Mesenchymal stem cell (in vitro differentiated cells and primary cell): Measurements from ENCODE around the gene PPCS.
A peak's percentile ranks its signal among the peaks of the same experiment; 100 is the strongest.
"Not testable (repeated sequence)": the region's sequence is repeated elsewhere in the genome, so short reads cannot be mapped to it uniquely, and the experiment has no call there.

Experiments
- DNase-seq: peaks from one replicate; pipeline ENCODE4 v3.0.0-alpha.2; 2013
- H2AFZ ChIP-seq: one replicate; pipeline ENCODE4 v1.6.1; 2013; ENCODE audit warnings: low read depth, mild to moderate bottlenecking, control low read depth, inconsistent platforms, low read length, moderate library complexity
- H2AK5ac ChIP-seq: 2 replicates; pipeline ENCODE4 v1.6.1; 2013; ENCODE audit warnings: low read length, moderate library complexity, mild to moderate bottlenecking, inconsistent platforms; ENCODE audit not compliant: severe bottlenecking
- H2BK120ac ChIP-seq: one replicate; pipeline ENCODE4 v1.6.1; 2013; ENCODE audit warnings: low read depth, mild to moderate bottlenecking, inconsistent platforms, low read length, moderate library complexity
- H2BK12ac ChIP-seq, 2 experiments: one replicate each; pipeline ENCODE4 v1.6.1; 2013; ENCODE audit warnings: inconsistent platforms in 2 of 2, low read length in 2 of 2, mild to moderate bottlenecking in 2 of 2, moderate library complexity in 2 of 2, control low read depth in 1 of 2
- H2BK15ac ChIP-seq: one replicate; pipeline ENCODE4 v1.6.1; 2013; ENCODE audit warnings: mild to moderate bottlenecking, low read depth, inconsistent platforms; ENCODE audit not compliant: poor library complexity, severe bottlenecking
- H2BK5ac ChIP-seq: 2 replicates; pipeline ENCODE4 v1.6.1; 2013; ENCODE audit warnings: low read depth, mild to moderate bottlenecking, low read length, control low read depth, inconsistent platforms; ENCODE audit not compliant: poor library complexity, severe bottlenecking
- H3K14ac ChIP-seq, 2 experiments: one replicate each; pipeline ENCODE4 v1.6.1; 2013; ENCODE audit warnings: inconsistent platforms in 2 of 2, low read length in 2 of 2, control low read depth in 1 of 2, mild to moderate bottlenecking in 1 of 2, moderate library complexity in 1 of 2
- H3K18ac ChIP-seq, 2 experiments: one replicate each; pipeline ENCODE4 v1.6.1; 2013; ENCODE audit warnings: inconsistent platforms in 2 of 2, low read length in 2 of 2, control low read depth in 1 of 2, low read depth in 1 of 2, mild to moderate bottlenecking in 1 of 2
- H3K23ac ChIP-seq, 2 experiments: one replicate each; pipeline ENCODE4 v1.6.1; 2013; ENCODE audit warnings: inconsistent platforms in 2 of 2, low read length in 2 of 2, mild to moderate bottlenecking in 2 of 2, moderate library complexity in 2 of 2, control low read depth in 1 of 2
- H3K27ac ChIP-seq: 2 replicates; pipeline ENCODE4 v1.5.1; 2013; ENCODE audit warnings: mild to moderate bottlenecking, moderate library complexity, low read length, control low read depth, inconsistent platforms; ENCODE audit not compliant: poor library complexity, severe bottlenecking
- H3K27me3 ChIP-seq, 2 experiments: 2 replicates each; pipeline versions ENCODE4 v1.6.1 to v1.7.0; 2013; ENCODE audit warnings: low read length in 2 of 2, mild to moderate bottlenecking in 2 of 2, moderate library complexity in 2 of 2, control low read depth in 1 of 2, inconsistent platforms in 1 of 2; ENCODE audit not compliant: control insufficient read depth in 1 of 2, insufficient read depth in 1 of 2
- H3K36me3 ChIP-seq, 2 experiments: 2 replicates each; pipeline versions ENCODE4 v1.6.1 to v1.7.0; 2013; ENCODE audit warnings: low read length in 2 of 2, control low read depth in 1 of 2, inconsistent platforms in 1 of 2, low read depth in 1 of 2, mild to moderate bottlenecking in 1 of 2; ENCODE audit not compliant: insufficient read depth in 2 of 2, control insufficient read depth in 1 of 2
- H3K4ac ChIP-seq, 2 experiments: one replicate each; pipeline ENCODE4 v1.6.1; 2013; ENCODE audit warnings: inconsistent platforms in 2 of 2, low read length in 2 of 2, mild to moderate bottlenecking in 2 of 2, moderate library complexity in 2 of 2, control low read depth in 1 of 2, low read depth in 1 of 2
- H3K4me1 ChIP-seq: 2 replicates; pipeline ENCODE4 v1.6.1; 2013; ENCODE audit warnings: low read depth, low read length, control low read depth; ENCODE audit not compliant: control insufficient read depth, insufficient read depth
- H3K4me2 ChIP-seq: 2 replicates; pipeline ENCODE4 v1.6.1; 2013; ENCODE audit warnings: low read length, mild to moderate bottlenecking, inconsistent platforms; ENCODE audit not compliant: poor library complexity, severe bottlenecking
- H3K4me3 ChIP-seq, 2 experiments: 2 replicates each; pipeline versions ENCODE4 v1.5.1 to v1.7.0; 2013; ENCODE audit warnings: low read length in 2 of 2, mild to moderate bottlenecking in 2 of 2, control low read depth in 1 of 2, low read depth in 1 of 2; ENCODE audit not compliant: insufficient read depth in 1 of 2
- H3K79me1 ChIP-seq: replicated peaks from 2 replicates; pipeline ENCODE4 v1.6.1; 2013; ENCODE audit warnings: mild to moderate bottlenecking, control low read depth, low read length, inconsistent platforms; ENCODE audit not compliant: poor library complexity, severe bottlenecking
- H3K9ac ChIP-seq: 2 replicates; pipeline ENCODE4 v1.7.0; 2013; ENCODE audit warnings: mild to moderate bottlenecking, low read length, moderate library complexity
- H3K9me3 ChIP-seq: 2 replicates; pipeline ENCODE4 v1.7.0; 2013; ENCODE audit warnings: mild to moderate bottlenecking, low read length; ENCODE audit not compliant: control insufficient read depth
- H4K8ac ChIP-seq: one replicate; pipeline ENCODE4 v1.6.1; 2013; ENCODE audit warnings: inconsistent platforms, mild to moderate bottlenecking, low read length, moderate library complexity
- H4K91ac ChIP-seq: one replicate; pipeline ENCODE4 v1.6.1; 2013; ENCODE audit warnings: mild to moderate bottlenecking, low read length, inconsistent platforms
- WGBS: methylation state at CpG from one replicate; pipeline ENCODE4 v1.1.7; 2013; ENCODE audit warnings: mixed read lengths; 5-methylcytosine and 5-hydroxymethylcytosine counted together

PPCS gene

GRCh38 chr1:42484382-42484781 lies 28.0 kb downstream of the PPCS start:
- H4K8ac ChIP-seq = no peak overlapping the region
- H3K36me3 ChIP-seq = peaks cover 0 to 9% of the 10 kb centered on the region in 2 experiments
- H3K4ac ChIP-seq = no peak overlapping the region
- H3K27me3 ChIP-seq = no peaks in the 10 kb centered on the region
- peak overlapping the region; percentile 23 for H3K27ac ChIP-seq
- H2BK15ac ChIP-seq = no peak overlapping the region
- no peaks in the 10 kb centered on the region for H3K9me3 ChIP-seq
- peak; percentile 98 for DNase-seq
- no peak overlapping the region for H2AFZ ChIP-seq
- no peak overlapping the region for H2BK120ac ChIP-seq
- no peak overlapping the region for H3K18ac ChIP-seq
- no peak overlapping the region for H2BK5ac ChIP-seq
- no peak overlapping the region for H4K91ac ChIP-seq
- no peak overlapping the region for H3K14ac ChIP-seq
- 0% methylated on average over 1 of the region's 2 CpGs for WGBS
- H3K4me2 ChIP-seq = no peak overlapping the region
- no peaks in the 10 kb centered on the region for H3K79me1 ChIP-seq
- H3K9ac ChIP-seq = peak overlapping the region; percentile 80
- H3K4me3 ChIP-seq = no peak overlapping the region
- H2AK5ac ChIP-seq = no peak overlapping the region
- no peak overlapping the region for H2BK12ac ChIP-seq
- no peak overlapping the region for H3K23ac ChIP-seq
- no peaks in the 10 kb centered on the region for H3K4me1 ChIP-seq

DNA sequence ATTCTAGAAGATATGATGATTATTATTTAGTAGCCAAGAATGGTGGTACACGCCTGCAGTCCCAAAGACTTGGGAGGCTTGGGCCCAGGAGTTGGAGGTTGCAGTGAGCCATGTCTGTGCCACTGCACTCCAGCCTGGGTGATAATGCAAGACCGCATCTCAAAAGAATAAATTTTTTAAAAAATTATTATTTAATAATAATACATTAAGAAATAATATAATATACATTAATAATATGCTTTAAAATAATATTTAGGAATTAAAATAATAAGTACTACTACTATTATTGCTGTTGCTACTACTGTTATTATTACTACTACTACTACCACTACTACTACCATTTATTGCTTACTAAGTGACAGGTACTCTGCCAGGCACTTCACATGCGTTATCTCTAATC lies 33.9 kb downstream of the PPCS start:
- Histone ChIP-seq H2BK12ac (no peak overlapping the region), H3K4me2 (no peak overlapping the region), H2BK120ac (no peak overlapping the region), H3K9me3 (peaks cover 2% of the 10 kb centered on the region), H3K27me3 (no peaks in the 10 kb centered on the region), H3K14ac (no peak overlapping the region), H2BK5ac (no peak overlapping the region), H4K8ac (no peak overlapping the region), H4K91ac (no peak overlapping the region), H2AFZ (no peak overlapping the region), H3K79me1 (no peaks in the 10 kb centered on the region), H3K36me3 (peaks cover 0 to 3% of the 10 kb centered on the region in 2 experiments), H3K23ac (no peak overlapping the region), H3K27ac (no peak overlapping the region), H2BK15ac (no peak overlapping the region), H2AK5ac (no peak overlapping the region), H3K9ac (no peak overlapping the region), H3K4me3 (no peak overlapping the region), H3K4me1 (no peaks in the 10 kb centered on the region), H3K4ac (no peak overlapping the region), H3K18ac (no peak overlapping the region)
- no peak for DNase-seq
- 95% methylated on average over 2 of the region's 3 CpGs for WGBS

DNA sequence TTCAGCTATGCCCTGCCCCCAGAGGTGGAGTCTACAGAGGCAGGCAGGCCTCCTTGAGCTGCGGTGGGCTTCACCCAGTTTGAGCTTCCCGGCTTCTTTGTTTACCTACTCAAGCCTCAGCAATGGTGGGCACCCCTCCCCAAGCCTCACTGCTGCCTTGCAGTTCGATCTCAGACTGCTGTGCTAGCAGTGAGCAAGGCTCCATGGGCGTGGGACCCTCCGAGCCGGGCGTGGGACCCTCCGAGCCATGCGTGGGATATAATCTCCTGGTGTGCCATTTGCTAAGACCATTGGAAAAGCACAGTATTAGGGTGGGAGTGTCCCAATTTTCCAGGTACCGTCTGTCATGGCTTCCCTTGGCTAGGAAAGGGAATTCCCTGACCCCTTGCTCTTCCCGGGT lies 45.7 kb downstream of the PPCS start:
- not testable (repeated sequence) for H3K4ac ChIP-seq, H2AK5ac ChIP-seq, H3K14ac ChIP-seq, H3K27ac ChIP-seq, H4K8ac ChIP-seq, H2BK12ac ChIP-seq, H3K9ac ChIP-seq, H2BK120ac ChIP-seq, H2BK15ac ChIP-seq, H3K4me3 ChIP-seq, DNase-seq, H2BK5ac ChIP-seq, H3K18ac ChIP-seq, H3K4me2 ChIP-seq, H2AFZ ChIP-seq, H3K36me3 ChIP-seq, H3K4me1 ChIP-seq, H3K27me3 ChIP-seq, H4K91ac ChIP-seq, H3K79me1 ChIP-seq, H3K23ac ChIP-seq
- H3K9me3 ChIP-seq = peaks cover 36% of the 10 kb centered on the region
- 90% methylated on average over 10 of the region's 11 CpGs for WGBS

GRCh38 chr1:42504535-42505128 lies 48.3 kb downstream of the PPCS start:
- Histone ChIP-seq H4K91ac (no peak overlapping the region), H2BK15ac (no peak overlapping the region), H2BK120ac (no peak overlapping the region), H3K4me1 (no peaks in the 10 kb centered on the region), H2AFZ (no peak overlapping the region), H3K18ac (no peak overlapping the region), H2BK5ac (no peak overlapping the region), H3K79me1 (no peaks in the 10 kb centered on the region), H2BK12ac (no peak overlapping the region), H3K9me3 (peaks cover 62% of the 10 kb centered on the region), H3K27ac (no peak overlapping the region), H4K8ac (no peak overlapping the region), H3K4ac (no peak overlapping the region), H3K4me2 (no peak overlapping the region), H3K14ac (no peak overlapping the region), H3K4me3 (no peak overlapping the region), H2AK5ac (no peak overlapping the region), H3K27me3 (no peaks in the 10 kb centered on the region), H3K36me3 (peaks cover 0 to 4% of the 10 kb centered on the region in 2 experiments), H3K23ac (no peak overlapping the region), H3K9ac (no peak overlapping the region)
- 86% methylated on average over 1 of the region's 2 CpGs for WGBS
- no peak for DNase-seq
